NCI-H82 (cell line): Measurements from ENCODE around the gene PSME2.

Experiments
- DNase-seq: peaks from one replicate; lab custom pipeline; 2025; lab: John Stamatoyannopoulos, UW

The PSME2 gene

GRCh38 chr14:24151404-24152080 is 5.1 kb upstream of the PSME2 start:
- no peak for DNase-seq

- no peak for DNase-seq
These were observed 4.6 kb upstream of the PSME2 start for GRCh38 chr14:24150993-24151392.

- DNase-seq = no peak
These were observed 4.2 kb upstream of the PSME2 start for GRCh38 chr14:24150567-24150966.

GRCh38 chr14:24150061-24150460 is 3.7 kb upstream of the PSME2 start:
- no peak for DNase-seq

GRCh38 chr14:24149302-24149969 is 3.0 kb upstream of the PSME2 start:
- no peak for DNase-seq

- peak; percentile 6 for DNase-seq
These were observed 1.5 kb upstream of the PSME2 start for GRCh38 chr14:24147761-24148428.

GRCh38 chr14:24146978-24147760 is 759 bp upstream of the PSME2 start, which contains the start of gene RNF31:
Gene RNF31 (plus strand): TSS chr14:24147498. CDS start chr14:24147699, 201 bp downstream.
- DNase-seq = peak; percentile 99

- DNase-seq = no peak
These were observed 539 bp downstream of the PSME2 start for GRCh38 chr14:24145690-24146452.

GRCh38 chr14:24145219-24145618 is 1.2 kb downstream of the PSME2 start:
- no peak for DNase-seq

- DNase-seq = no peak
These were observed 2.0 kb downstream of the PSME2 start for GRCh38 chr14:24144451-24144850.

- no peak for DNase-seq
These were observed 2.9 kb downstream of the PSME2 start for GRCh38 chr14:24143511-24143910.

GRCh38 chr14:24141097-24141880 is 5.1 kb downstream of the PSME2 start, which contains the start of gene EMC9:
Gene EMC9 (minus strand): TSS chr14:24141591. CDS start chr14:24141304, 287 bp downstream.
- DNase-seq = peak; percentile 100

- DNase-seq = peak; percentile 2
These were observed 7.0 kb downstream of the PSME2 start for GRCh38 chr14:24139272-24139934.

GRCh38 chr14:24138396-24139271 is 7.8 kb downstream of the PSME2 start:
- no peak for DNase-seq

- no peak for DNase-seq
These were observed 8.6 kb downstream of the PSME2 start for GRCh38 chr14:24137529-24138395.

GRCh38 chr14:24136684-24137528 is 9.5 kb downstream of the PSME2 start:
- DNase-seq = peak; percentile 36
